ENCODE results near the gene OGDH. TPM values are rescaled to one million over a fixed set of nuclear protein-coding genes. Genes with fewer than 3 reads are reported as not detected.

The OGDH gene
- total RNA-seq, 3 donors from 2014 or later: 45.7 to 67.5 (median 46.2) TPM

DNA sequence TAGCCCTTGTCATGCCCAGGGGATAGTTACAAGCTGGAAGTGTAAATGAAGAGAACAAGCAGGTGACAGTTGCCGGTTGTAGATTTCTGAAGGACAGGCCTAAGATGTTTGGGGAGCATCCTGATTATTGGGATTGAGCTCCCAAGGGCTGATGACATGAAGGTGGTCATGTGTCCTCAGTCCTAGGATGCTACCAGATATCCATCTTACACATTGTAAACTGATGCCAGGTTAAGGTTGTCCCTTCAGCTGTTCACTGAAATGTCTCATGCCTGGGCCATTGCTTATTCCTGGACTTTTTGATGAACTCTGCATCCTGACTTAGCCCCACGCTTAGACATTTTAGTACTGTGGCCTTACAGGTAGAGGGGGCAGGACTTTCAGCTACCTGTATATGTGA lies 143.6 kb downstream of the OGDH start:
- no peak for DNase-seq (ENCODE audit: low spot score in 2 of 2)
- H3K27ac ChIP-seq: peak overlapping the region in 1 of 2 donors; percentile 96
- intact Hi-C loops (cut with DNase I; ENCODE audit: low total_unique reads): no loop called here
- no peaks in the 10 kb centered on the region for H3K27me3 ChIP-seq
- peak overlapping the region in 2 of 3 donors; percentile 89 to 91 for H3K4me3 ChIP-seq
- no peaks in the 10 kb centered on the region for H3K9me3 ChIP-seq
- TF ChIP-seq, protein P1, sequence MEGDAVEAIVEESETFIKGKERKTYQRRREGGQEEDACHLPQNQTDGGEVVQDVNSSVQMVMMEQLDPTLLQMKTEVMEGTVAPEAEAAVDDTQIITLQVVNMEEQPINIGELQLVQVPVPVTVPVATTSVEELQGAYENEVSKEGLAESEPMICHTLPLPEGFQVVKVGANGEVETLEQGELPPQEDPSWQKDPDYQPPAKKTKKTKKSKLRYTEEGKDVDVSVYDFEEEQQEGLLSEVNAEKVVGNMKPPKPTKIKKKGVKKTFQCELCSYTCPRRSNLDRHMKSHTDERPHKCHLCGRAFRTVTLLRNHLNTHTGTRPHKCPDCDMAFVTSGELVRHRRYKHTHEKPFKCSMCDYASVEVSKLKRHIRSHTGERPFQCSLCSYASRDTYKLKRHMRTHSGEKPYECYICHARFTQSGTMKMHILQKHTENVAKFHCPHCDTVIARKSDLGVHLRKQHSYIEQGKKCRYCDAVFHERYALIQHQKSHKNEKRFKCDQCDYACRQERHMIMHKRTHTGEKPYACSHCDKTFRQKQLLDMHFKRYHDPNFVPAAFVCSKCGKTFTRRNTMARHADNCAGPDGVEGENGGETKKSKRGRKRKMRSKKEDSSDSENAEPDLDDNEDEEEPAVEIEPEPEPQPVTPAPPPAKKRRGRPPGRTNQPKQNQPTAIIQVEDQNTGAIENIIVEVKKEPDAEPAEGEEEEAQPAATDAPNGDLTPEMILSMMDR (IDR thresholded peaks at IDR 0.05): no peak
- TF ChIP-seq POLR2AphosphoS5 (IDR thresholded peaks at IDR 0.05) (no peak), POLR2A (IDR thresholded peaks at IDR 0.05) (no peak)
- peaks cover 0 to 12% of the 10 kb centered on the region in 2 donors for H3K4me1 ChIP-seq
- H3K36me3 ChIP-seq: no peaks in the 10 kb centered on the region

DNA sequence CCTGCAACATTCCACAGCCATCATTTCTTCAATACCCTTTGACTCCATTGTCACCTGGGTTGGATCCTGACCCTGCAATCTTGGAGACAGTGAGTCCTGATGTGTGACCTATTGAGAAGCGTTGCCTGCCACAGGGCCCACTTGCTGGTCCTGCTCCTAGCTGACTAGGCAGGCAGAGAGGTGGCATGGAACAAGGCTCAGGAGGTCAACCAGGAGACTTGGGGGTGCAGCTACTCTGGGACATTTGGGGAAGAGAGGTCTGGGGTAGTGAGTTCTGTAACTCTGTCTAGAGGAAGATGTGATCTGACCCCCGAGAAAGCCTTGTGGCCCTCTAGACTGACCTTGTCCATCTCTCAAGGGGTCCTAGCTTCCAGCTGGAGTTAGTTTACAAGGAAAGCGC lies 144.0 kb downstream of the OGDH start:
- Histone ChIP-seq H3K36me3 (no peaks in the 10 kb centered on the region), H3K4me1 (peaks cover 4 to 15% of the 10 kb centered on the region in 2 donors), H3K9me3 (no peaks in the 10 kb centered on the region), H3K27ac (no peak overlapping the region), H3K27me3 (no peaks in the 10 kb centered on the region), H3K4me3 (peak overlapping the region in 1 of 3 donors; percentile 89)
- no peak for DNase-seq (ENCODE audit: low spot score in 2 of 2)
- TF ChIP-seq, protein P1 (IDR thresholded peaks at IDR 0.05): no peak
- no peak for TF ChIP-seq POLR2AphosphoS5 (IDR thresholded peaks at IDR 0.05)
- no peak for TF ChIP-seq POLR2A (IDR thresholded peaks at IDR 0.05)
- intact Hi-C loops (cut with DNase I; ENCODE audit: low total_unique reads): no loop called here

DNA sequence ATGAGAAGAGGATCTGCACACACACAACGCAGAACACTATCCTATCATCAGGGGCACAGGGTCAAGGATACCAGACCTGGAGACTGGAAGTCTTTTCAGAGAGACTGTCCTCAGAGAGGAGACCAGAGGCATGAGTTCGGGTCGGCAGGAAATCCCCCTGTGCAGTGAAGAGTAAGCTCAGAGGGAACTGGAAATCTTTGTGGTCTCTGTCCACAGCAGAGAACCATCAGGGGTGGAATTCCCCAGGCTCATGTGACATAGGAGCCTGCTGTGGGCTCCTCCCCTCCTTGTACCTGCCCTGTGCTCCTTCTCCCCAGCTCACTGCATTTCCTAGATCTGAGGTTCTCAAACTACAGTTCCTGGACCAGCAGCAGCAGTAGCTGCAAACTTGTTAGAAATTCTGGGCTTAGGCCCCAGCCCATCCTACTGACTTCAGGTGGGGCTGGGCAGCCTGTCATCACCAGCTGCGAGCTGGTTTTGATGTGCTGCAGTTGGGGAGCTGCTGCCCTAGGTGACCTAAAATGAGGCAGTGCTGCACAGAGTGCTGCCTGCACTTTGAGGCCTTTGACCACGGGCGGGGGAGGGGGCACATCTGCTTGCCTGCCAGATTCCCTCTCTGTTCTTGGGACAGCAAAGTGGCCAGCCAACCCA lies 144.6 kb downstream of the OGDH start:
- no peaks in the 10 kb centered on the region for H3K27me3 ChIP-seq
- intact Hi-C loops (cut with DNase I; ENCODE audit: low total_unique reads): no loop called here
- no peak overlapping the region for H3K27ac ChIP-seq
- no peaks in the 10 kb centered on the region for H3K36me3 ChIP-seq
- no peak for DNase-seq (ENCODE audit: low spot score in 2 of 2)
- peaks cover 7 to 21% of the 10 kb centered on the region in 2 donors for H3K4me1 ChIP-seq
- TF ChIP-seq POLR2AphosphoS5 (IDR thresholded peaks at IDR 0.05) (no peak), POLR2A (IDR thresholded peaks at IDR 0.05) (no peak)
- TF ChIP-seq, protein P1 (IDR thresholded peaks at IDR 0.05): no peak
- H3K4me3 ChIP-seq: no peak overlapping the region
- no peaks in the 10 kb centered on the region for H3K9me3 ChIP-seq

DNA sequence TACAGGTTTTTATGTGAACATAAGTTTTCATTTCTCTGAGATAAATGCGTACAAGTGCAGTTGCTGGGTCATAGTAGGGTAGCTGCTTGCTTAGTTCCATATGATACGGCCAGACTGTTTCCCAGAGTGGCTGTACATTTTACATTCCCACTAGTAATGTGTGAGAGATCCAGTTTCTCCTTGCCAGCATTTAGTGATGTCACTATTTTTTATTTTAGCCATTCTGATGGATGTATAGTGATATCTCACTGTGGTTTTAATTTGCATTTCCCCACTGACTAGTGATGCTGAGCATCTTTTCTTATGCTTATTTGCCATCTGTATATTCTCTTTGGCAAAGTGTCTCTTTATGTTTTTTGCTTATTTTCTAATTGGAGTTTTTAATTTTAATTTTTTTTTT lies 146.4 kb downstream of the OGDH start:
- TF ChIP-seq, protein P1 (IDR thresholded peaks at IDR 0.05): no peak
- TF ChIP-seq POLR2A (IDR thresholded peaks at IDR 0.05): no peak
- no peak for TF ChIP-seq POLR2AphosphoS5 (IDR thresholded peaks at IDR 0.05)
- DNase-seq (ENCODE audit: low spot score in 2 of 2): no peak
- H3K36me3 ChIP-seq: no peaks in the 10 kb centered on the region
- no peaks in the 10 kb centered on the region for H3K9me3 ChIP-seq
- H3K27me3 ChIP-seq: no peaks in the 10 kb centered on the region
- peaks cover 9 to 30% of the 10 kb centered on the region in 2 donors for H3K4me1 ChIP-seq
- H3K4me3 ChIP-seq: no peak overlapping the region
- no peak overlapping the region for H3K27ac ChIP-seq
- intact Hi-C loops (cut with DNase I; ENCODE audit: low total_unique reads): no loop called here

DNA sequence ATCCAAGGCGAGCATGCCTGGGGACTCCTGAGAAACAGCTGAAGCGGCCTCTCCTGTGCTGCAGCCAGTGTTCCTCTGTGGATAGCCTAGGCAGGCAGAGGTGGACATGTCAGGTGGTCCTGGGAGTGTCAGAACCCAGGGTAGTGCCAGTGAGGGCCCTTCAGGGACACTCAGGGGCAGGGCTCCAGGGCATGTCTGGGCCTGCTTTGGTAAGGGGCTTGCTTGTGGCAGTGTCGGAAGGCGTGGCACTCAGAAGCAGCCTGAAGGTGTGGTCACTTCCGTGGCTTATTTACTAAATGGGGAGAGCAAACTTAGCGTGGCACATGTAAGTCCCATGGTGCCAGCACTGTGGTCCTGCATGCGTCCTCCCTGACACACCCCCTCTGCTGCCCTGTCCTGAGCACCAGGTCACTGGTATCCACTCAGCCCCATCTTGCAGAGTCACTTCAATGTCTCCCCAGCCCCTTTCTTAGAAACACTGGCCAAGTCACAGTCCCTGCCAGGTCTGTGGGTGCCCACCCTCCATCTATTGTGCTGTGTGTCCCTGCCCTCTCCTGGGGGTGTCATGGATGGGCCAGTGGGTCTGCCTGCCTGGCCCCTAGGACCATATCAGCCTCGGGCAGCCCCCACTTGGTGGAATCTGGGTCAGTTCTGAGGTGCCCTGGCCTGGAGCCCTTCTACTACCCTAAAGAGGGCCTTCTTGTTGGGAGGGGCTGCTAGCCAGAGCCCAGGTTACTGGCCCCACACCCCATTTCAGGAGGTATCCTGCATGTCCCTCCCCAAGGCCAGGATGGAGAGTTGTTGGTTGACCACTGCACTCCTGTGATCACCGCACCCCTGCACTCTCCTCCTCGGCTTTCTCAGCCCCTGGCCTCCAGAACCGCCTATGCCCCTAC lies 148.6 kb downstream of the OGDH start:
- Histone ChIP-seq H3K9me3 (no peaks in the 10 kb centered on the region), H3K27me3 (no peaks in the 10 kb centered on the region), H3K4me1 (peaks cover 9 to 22% of the 10 kb centered on the region in 2 donors), H3K27ac (peak overlapping the region; percentile 80), H3K4me3 (peak overlapping the region in 1 of 3 donors; percentile 17), H3K36me3 (no peaks in the 10 kb centered on the region)
- intact Hi-C loops (cut with DNase I; ENCODE audit: low total_unique reads): no loop called here
- DNase-seq (ENCODE audit: low spot score in 2 of 2): no peak
- TF ChIP-seq POLR2AphosphoS5 (IDR thresholded peaks at IDR 0.05) (no peak), POLR2A (IDR thresholded peaks at IDR 0.05) (no peak)
- TF ChIP-seq, protein P1 (IDR thresholded peaks at IDR 0.05): no peak

Data from breast epithelium (tissue), 4 donors.